A673 (cell line): Measurements from ENCODE around the gene SPSB1.

Experiments used
- CTCF ChIP-seq: fragments of 300-800, 200-600 bp; sonication (generic); conservative IDR thresholded peaks from 2 replicates; pipeline ENCODE4 v1.5.1; 2017; ENCODE audit warnings: low read depth, mild to moderate bottlenecking, antibody characterized with exemption, low read length, moderate library complexity, mixed read lengths
- EZH2 ChIP-seq: fragments of 200-600 bp; sonication (generic); IDR thresholded peaks from 2 replicates; pipeline ENCODE4 v1.6.1; 2017; ENCODE audit warnings: borderline replicate concordance, low read depth, mild to moderate bottlenecking, mixed read lengths, antibody characterized with exemption, low read length; ENCODE audit not compliant: poor library complexity, severe bottlenecking

GRCh38 chr1:9322661-9323244 is 30.1 kb downstream of the SPSB1 start:
- no peak for TF ChIP-seq CTCF
- TF ChIP-seq EZH2 = no peak
